Neural cell (in vitro differentiated cells): ENCODE results near the gene AP5B1. TPM values are rescaled to one million over a fixed set of nuclear protein-coding genes. Genes with fewer than 3 reads are reported as not detected.

Experiments used
- H2AFZ ChIP-seq: fragments of 200-600, 300-800 bp; sonication (generic), shearing (Covaris generic); 2 replicates; pipeline ENCODE4 v1.6.0; 2014; ENCODE audit warnings: low read depth, mild to moderate bottlenecking, antibody characterized with exemption, low read length, moderate library complexity
- H3F3A ChIP-seq: fragments of 200-600 bp; shearing (Covaris generic); 2 replicates; pipeline ENCODE4 v1.6.1; 2016; ENCODE audit warnings: mild to moderate bottlenecking, moderate library complexity, mixed read lengths, antibody characterized with exemption, low read length; ENCODE audit not compliant: insufficient read depth, poor library complexity, severe bottlenecking
- H3K27ac ChIP-seq: fragments of 200-600, 300-800 bp; sonication (generic), shearing (Covaris generic); 2 replicates; pipeline ENCODE4 v1.5.1; 2014; ENCODE audit warnings: mild to moderate bottlenecking, low read length, moderate library complexity
- H3K27me3 ChIP-seq: fragments of 300-800, 200-600 bp; sonication (generic), shearing (Covaris generic); 2 replicates; pipeline ENCODE4 v1.6.0; 2014; ENCODE audit warnings: mild to moderate bottlenecking, low read depth, low read length, moderate library complexity; ENCODE audit not compliant: insufficient read depth
- H3K36me3 ChIP-seq: fragments of 300-800, 200-600 bp; sonication (generic), shearing (Covaris generic); 2 replicates; pipeline ENCODE4 v1.5.1; 2014; ENCODE audit warnings: mild to moderate bottlenecking, antibody characterized with exemption, low read length, moderate library complexity; ENCODE audit not compliant: insufficient read depth
- H3K4me2 ChIP-seq: fragments of 300-800, 200-600 bp; sonication (generic), shearing (Covaris generic); 2 replicates; pipeline ENCODE4 v1.6.0; 2014; ENCODE audit warnings: mild to moderate bottlenecking, low read length
- H3K4me3 ChIP-seq: fragments of 300-800, 200-600 bp; sonication (generic), shearing (Covaris generic); 2 replicates; pipeline ENCODE4 v1.5.1; 2014; ENCODE audit warnings: mild to moderate bottlenecking, low read length, moderate library complexity
- H3K79me2 ChIP-seq: fragments of 200-600 bp; shearing (Covaris generic); replicated peaks from 2 replicates; pipeline ENCODE4 v1.6.0; 2014; ENCODE audit warnings: mild to moderate bottlenecking, low read length, moderate library complexity; ENCODE audit not compliant: insufficient read depth
- H3K9ac ChIP-seq: fragments of 300-800, 200-600 bp; sonication (generic), shearing (Covaris generic); 2 replicates; pipeline ENCODE4 v1.6.1; 2016; ENCODE audit warnings: mild to moderate bottlenecking, low read length, mixed read lengths
- H3K9me2 ChIP-seq: fragments of 200-600 bp; shearing (Covaris generic); 2 replicates; pipeline ENCODE4 v1.6.1; 2016; ENCODE audit warnings: mild to moderate bottlenecking, low read length, mixed read lengths; ENCODE audit not compliant: insufficient read depth
- H3K9me3 ChIP-seq: fragments of 200-600, 300-800 bp; sonication (generic), shearing (Covaris generic); 2 replicates; pipeline ENCODE4 v1.6.1; 2016; ENCODE audit warnings: mild to moderate bottlenecking, mixed run types, low read length, moderate library complexity, mixed read lengths
- H4K20me1 ChIP-seq: fragments of 200-600 bp; shearing (Covaris generic); 2 replicates; pipeline ENCODE4 v1.6.1; 2016; ENCODE audit warnings: mild to moderate bottlenecking, mixed run types; ENCODE audit not compliant: insufficient read depth
- EP300 ChIP-seq: fragments of 450-650 bp; conservative IDR thresholded peaks from 2 replicates; pipeline ENCODE4 v1.6.1; 2014; ENCODE audit warnings: antibody characterized with exemption, mild to moderate bottlenecking, moderate library complexity; ENCODE audit not compliant: poor library complexity, severe bottlenecking
- EZH2 ChIP-seq: fragments of 200-600, 300-800 bp; shearing (Covaris generic), sonication (generic); IDR thresholded peaks from 2 replicates; pipeline ENCODE4 v1.6.1; 2014; ENCODE audit warnings: antibody characterized with exemption, low read length, borderline replicate concordance, mild to moderate bottlenecking; ENCODE audit not compliant: insufficient read depth, poor library complexity, severe bottlenecking
- MXI1 ChIP-seq: fragments of 450-650 bp; conservative IDR thresholded peaks from 2 replicates; pipeline ENCODE4 v1.6.1; 2014; ENCODE audit warnings: antibody characterized with exemption, mild to moderate bottlenecking; ENCODE audit not compliant: poor library complexity, severe bottlenecking
- POLR2AphosphoS5 ChIP-seq: IDR thresholded peaks from 2 replicates; pipeline ENCODE4 v1.6.1; 2012
- RAD21 ChIP-seq: fragments of 450-650 bp; conservative IDR thresholded peaks from 2 replicates; pipeline ENCODE4 v1.6.1; 2014; ENCODE audit warnings: antibody characterized with exemption, mild to moderate bottlenecking, moderate library complexity
- REST ChIP-seq: IDR thresholded peaks from 2 replicates; pipeline ENCODE4 v1.6.1; 2012; ENCODE audit warnings: borderline replicate concordance
- SMC3 ChIP-seq: fragments of 450-650 bp; conservative IDR thresholded peaks from 2 replicates; pipeline ENCODE4 v1.6.1; 2014; ENCODE audit warnings: antibody characterized with exemption, mild to moderate bottlenecking, moderate library complexity; ENCODE audit not compliant: poor library complexity
- TAF1 ChIP-seq: IDR thresholded peaks from 2 replicates; pipeline ENCODE4 v1.6.1; 2012; ENCODE audit warnings: low read depth
- polyA plus RNA-seq: library from polyadenylated mRNA; depleted of rRNA; stranded (reverse); fragments of >200 nt; gene quantifications from 2 replicates; pipeline ENCODE4 v1.2.3, GENCODE V29; 2014
- TF ChIP-seq, protein P1 (sequence below): fragments of 450-650 bp; IDR thresholded peaks from 2 replicates; pipeline ENCODE4 v1.5.1; 2014; ENCODE audit warnings: antibody characterized with exemption, mild to moderate bottlenecking, moderate library complexity; ENCODE audit not compliant: poor library complexity, severe bottlenecking

Gene AP5B1
- polyA plus RNA-seq, 1 donor from 2014 or later: 0.52 TPM

DNA sequence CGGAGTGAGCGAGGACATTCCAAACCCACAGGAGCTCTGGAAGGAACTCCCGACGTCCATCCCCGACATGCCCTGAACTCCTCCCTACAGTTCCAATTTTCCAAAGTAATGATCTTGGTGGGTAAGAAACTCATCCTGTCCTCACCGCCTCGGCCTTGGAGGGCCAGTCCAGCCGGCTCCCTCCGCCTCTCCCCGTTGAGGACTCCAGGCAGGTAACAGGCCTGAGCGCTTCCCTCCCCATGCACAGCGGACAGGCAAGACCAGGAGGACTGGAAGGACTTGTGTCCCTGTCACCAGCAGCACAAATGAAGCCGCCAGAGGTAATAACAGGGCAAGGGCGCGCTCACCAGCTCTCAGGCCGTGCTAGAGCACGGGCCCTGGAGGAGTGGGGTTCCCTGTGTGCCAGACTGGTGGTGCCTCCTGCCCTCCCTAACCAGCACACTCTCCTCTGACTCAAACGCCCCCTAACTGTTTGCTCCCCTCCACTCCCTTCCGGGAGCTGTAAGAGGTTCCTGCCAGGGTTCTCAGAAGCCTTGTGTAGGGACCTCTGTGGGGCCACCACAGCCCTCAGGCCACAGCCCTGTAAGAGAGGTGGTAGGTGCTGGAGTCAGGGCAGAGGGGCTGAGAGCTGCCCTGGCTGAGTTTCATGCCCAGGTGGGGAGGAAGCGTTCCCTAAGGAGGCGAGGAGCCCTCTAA is 23.2 kb upstream of the AP5B1 start:
- H3K79me2 ChIP-seq: no peaks in the 10 kb centered on the region
- H3K27ac ChIP-seq: no peak overlapping the region
- H3K9me2 ChIP-seq: no peaks in the 10 kb centered on the region
- no peak overlapping the region for H2AFZ ChIP-seq
- H3K9me3 ChIP-seq: no peaks in the 10 kb centered on the region
- TF ChIP-seq EZH2 (no peak), EP300 (no peak), REST (no peak), TAF1 (no peak), POLR2AphosphoS5 (no peak), RAD21 (no peak), MXI1 (no peak), SMC3 (no peak)
- TF ChIP-seq, protein P1, sequence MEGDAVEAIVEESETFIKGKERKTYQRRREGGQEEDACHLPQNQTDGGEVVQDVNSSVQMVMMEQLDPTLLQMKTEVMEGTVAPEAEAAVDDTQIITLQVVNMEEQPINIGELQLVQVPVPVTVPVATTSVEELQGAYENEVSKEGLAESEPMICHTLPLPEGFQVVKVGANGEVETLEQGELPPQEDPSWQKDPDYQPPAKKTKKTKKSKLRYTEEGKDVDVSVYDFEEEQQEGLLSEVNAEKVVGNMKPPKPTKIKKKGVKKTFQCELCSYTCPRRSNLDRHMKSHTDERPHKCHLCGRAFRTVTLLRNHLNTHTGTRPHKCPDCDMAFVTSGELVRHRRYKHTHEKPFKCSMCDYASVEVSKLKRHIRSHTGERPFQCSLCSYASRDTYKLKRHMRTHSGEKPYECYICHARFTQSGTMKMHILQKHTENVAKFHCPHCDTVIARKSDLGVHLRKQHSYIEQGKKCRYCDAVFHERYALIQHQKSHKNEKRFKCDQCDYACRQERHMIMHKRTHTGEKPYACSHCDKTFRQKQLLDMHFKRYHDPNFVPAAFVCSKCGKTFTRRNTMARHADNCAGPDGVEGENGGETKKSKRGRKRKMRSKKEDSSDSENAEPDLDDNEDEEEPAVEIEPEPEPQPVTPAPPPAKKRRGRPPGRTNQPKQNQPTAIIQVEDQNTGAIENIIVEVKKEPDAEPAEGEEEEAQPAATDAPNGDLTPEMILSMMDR: no peak
- no peaks in the 10 kb centered on the region for H3K36me3 ChIP-seq
- no peak overlapping the region for H3K4me2 ChIP-seq
- H3F3A ChIP-seq: no peaks in the 10 kb centered on the region
- no peaks in the 10 kb centered on the region for H4K20me1 ChIP-seq
- H3K9ac ChIP-seq: no peak overlapping the region
- no peaks in the 10 kb centered on the region for H3K27me3 ChIP-seq
- H3K4me3 ChIP-seq: no peak overlapping the region

DNA sequence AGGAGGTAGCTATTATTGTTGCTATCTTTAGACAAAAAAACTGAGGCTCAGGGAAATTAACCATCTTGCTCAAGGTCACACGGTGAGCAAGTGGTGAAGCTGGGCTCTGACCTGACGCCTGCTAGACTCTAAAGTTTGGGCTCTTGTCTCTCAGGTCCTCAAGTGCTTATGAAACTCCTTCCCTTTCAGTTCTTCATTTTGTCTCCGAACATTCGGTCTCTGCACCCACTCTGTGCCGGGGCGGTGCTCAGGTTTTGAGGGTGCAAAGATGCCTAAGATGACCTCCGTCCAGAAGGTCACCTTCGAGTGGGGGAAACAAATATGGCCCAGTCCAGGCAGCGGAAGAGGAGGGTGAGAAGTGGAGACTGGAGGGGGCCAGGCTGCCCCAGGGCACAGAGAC is 22.1 kb upstream of the AP5B1 start:
- Histone ChIP-seq H3K79me2 (no peaks in the 10 kb centered on the region), H3K9me2 (no peaks in the 10 kb centered on the region), H3F3A (no peaks in the 10 kb centered on the region), H3K27me3 (no peaks in the 10 kb centered on the region), H3K9me3 (no peaks in the 10 kb centered on the region), H3K4me3 (no peak overlapping the region), H3K4me2 (no peak overlapping the region), H4K20me1 (no peaks in the 10 kb centered on the region), H3K9ac (no peak overlapping the region), H2AFZ (no peak overlapping the region), H3K36me3 (no peaks in the 10 kb centered on the region), H3K27ac (no peak overlapping the region)
- TF ChIP-seq SMC3: no peak
